HCT116 (cell line): Measurements from ENCODE around the gene WDR59. TPM values are rescaled to one million over a fixed set of nuclear protein-coding genes. Genes with fewer than 3 reads are reported as not detected.

Experiments used
- ATAC-seq: fragments of 200-7000 bp; cut with Tn5 transposase; 2 replicates; pipeline ENCODE4 v1.9.1; 2020; ENCODE audit warnings: mild to moderate bottlenecking, moderate library complexity
- BruUV-seq: library from RNA; stranded (reverse); fragments of 400-500 nt; replicated peaks from 2 replicates; lab custom pipeline; 2021; lab: Mats Ljungman, UMichigan
- CTCF ChIA-PET: fragments of 300-600 bp; sonication (Branson Sonifier 250); formaldehyde crosslinking; loops from one replicate; lab custom pipeline; 2021; ENCODE audit warnings: antibody characterized with exemption; lab: Charles Lee
- POLR2A ChIA-PET: fragments of 300-600, 350-600 bp; sonication (Branson Sonifier 250); formaldehyde crosslinking; loops from one replicate; lab custom pipeline; 2021; ENCODE audit warnings: antibody characterized with exemption; lab: Charles Lee
- RAD21 ChIA-PET, 2 experiments: fragments of 300-600 bp; sonication (Branson Sonifier 250); formaldehyde crosslinking; loops; one replicate each; lab custom pipeline; 2023; ENCODE audit warnings: low total read pairs in 2 of 2; ENCODE audit not compliant: uncharacterized antibody in 2 of 2, unreplicated experiment in 2 of 2, low non-redundant PET in 1 of 2; lab: Charles Lee
- DNase-seq: peaks from one replicate; pipeline ENCODE4 v3.0.0-alpha.2; 2010; ENCODE audit warnings: low read depth, low spot score
- H2AFZ ChIP-seq: fragments of 200-600 bp; shearing (Covaris generic), sonication (generic); 2 replicates; pipeline ENCODE4 v1.6.1; 2017; ENCODE audit warnings: low read depth, mixed run types, mixed read lengths, antibody characterized with exemption, low read length; ENCODE audit not compliant: poor library complexity, severe bottlenecking
- H3K27ac ChIP-seq: 2 replicates; pipeline ENCODE4 v1.5.1; 2012; ENCODE audit warnings: low read depth, low read length
- H3K27me3 ChIP-seq: fragments of 200-600 bp; sonication (generic); 2 replicates; pipeline ENCODE4 v1.6.1; 2016; ENCODE audit warnings: mixed run types, low read length, mixed read lengths; ENCODE audit not compliant: insufficient read depth
- H3K36me3 ChIP-seq, 2 experiments: fragments of 200-500 bp in 1 of 2; fragments of 200-600 bp in 1 of 2; sonication (Bioruptor generic) in 1 of 2; sonication (generic) in 1 of 2; 2 replicates each; pipeline versions ENCODE4 v1.5.1 to v1.6.1; 2014 to 2016; ENCODE audit warnings: low read length in 2 of 2, inconsistent platforms in 1 of 2, mixed read lengths in 1 of 2, mixed run types in 1 of 2; ENCODE audit not compliant: insufficient read depth in 2 of 2, control insufficient read depth in 1 of 2
- H3K4me1 ChIP-seq, 2 experiments: fragments of 200-600 bp in 1 of 2; sonication (generic) in 1 of 2; 2 replicates each; pipeline versions ENCODE4 v1.5.1 to v1.6.1; 2012 to 2017; ENCODE audit warnings: low read length in 2 of 2, inconsistent platforms in 1 of 2, mild to moderate bottlenecking in 1 of 2, mixed read lengths in 1 of 2, mixed run types in 1 of 2, moderate library complexity in 1 of 2; ENCODE audit not compliant: insufficient read depth in 2 of 2, control insufficient read depth in 1 of 2
- H3K4me2 ChIP-seq: fragments of 200-600 bp; sonication (generic); 2 replicates; pipeline ENCODE4 v1.6.1; 2017; ENCODE audit warnings: mixed run types, low read length, mixed read lengths
- H3K4me3 ChIP-seq, 2 experiments: fragments of 200-600 bp in 1 of 2; sonication (generic) in 1 of 2; replicated peaks in 1 of 2; 2 replicates each; pipeline ENCODE4 v1.5.1; 2011 to 2016; ENCODE audit warnings: low read length in 2 of 2, control low read depth in 1 of 2, low read depth in 1 of 2, mild to moderate bottlenecking in 1 of 2, mixed read lengths in 1 of 2, mixed run types in 1 of 2
- H3K79me2 ChIP-seq: fragments of 200-600 bp; sonication (generic); 2 replicates; pipeline ENCODE4 v1.6.1; 2017; ENCODE audit warnings: mild to moderate bottlenecking, mixed run types, low read length, moderate library complexity, mixed read lengths; ENCODE audit not compliant: insufficient read depth
- H3K9ac ChIP-seq: fragments of 200-600 bp; sonication (generic); 2 replicates; pipeline ENCODE4 v1.6.1; 2016; ENCODE audit warnings: low read length, mixed read lengths
- H3K9me2 ChIP-seq: fragments of 200-600 bp; sonication (generic), shearing (Covaris generic); 2 replicates; pipeline ENCODE4 v1.6.1; 2017; ENCODE audit warnings: mixed run types, mild to moderate bottlenecking, moderate library complexity; ENCODE audit not compliant: insufficient read depth
- H3K9me3 ChIP-seq, 2 experiments: fragments of 200-500 bp in 1 of 2; fragments of 200-600 bp in 1 of 2; sonication (Bioruptor generic) in 1 of 2; sonication (generic) in 1 of 2; 2 replicates each; pipeline ENCODE4 v1.6.1; 2014 to 2017; ENCODE audit warnings: low read length in 2 of 2, mixed read lengths in 2 of 2, inconsistent platforms in 1 of 2, low read depth in 1 of 2, mild to moderate bottlenecking in 1 of 2, mixed run types in 1 of 2, moderate library complexity in 1 of 2; ENCODE audit not compliant: control insufficient read depth in 1 of 2, insufficient read depth in 1 of 2
- H4K20me1 ChIP-seq: fragments of 200-600 bp; sonication (generic), shearing (Covaris generic); 2 replicates; pipeline ENCODE4 v1.6.1; 2017; ENCODE audit warnings: mixed run types, mild to moderate bottlenecking, moderate library complexity; ENCODE audit not compliant: insufficient read depth
- ELF1 ChIP-seq: IDR thresholded peaks from 2 replicates; pipeline ENCODE4 v1.6.1; 2012; ENCODE audit warnings: low read depth, borderline replicate concordance
- EZH2phosphoT487 ChIP-seq: fragments of 200-600 bp; IDR thresholded peaks from 2 replicates; pipeline ENCODE4 v1.6.1; 2018; ENCODE audit warnings: antibody characterized with exemption, borderline replicate concordance
- FOSL1 ChIP-seq: IDR thresholded peaks from 2 replicates; pipeline ENCODE4 v1.6.1; 2012; ENCODE audit warnings: low read depth
- JUND ChIP-seq: IDR thresholded peaks from 2 replicates; pipeline ENCODE4 v1.6.1; 2012
- POLR2AphosphoS5 ChIP-seq: IDR thresholded peaks from 2 replicates; pipeline ENCODE4 v1.6.1; 2011; ENCODE audit warnings: mild to moderate bottlenecking, low read depth, low read length, moderate library complexity
- RAD21 ChIP-seq: IDR thresholded peaks from 2 replicates; pipeline ENCODE4 v1.6.1; 2012; ENCODE audit warnings: low read depth, mild to moderate bottlenecking
- SIN3A ChIP-seq: IDR thresholded peaks from 2 replicates; pipeline ENCODE4 v1.6.1; 2012; ENCODE audit warnings: low read depth
- SRF ChIP-seq: IDR thresholded peaks from 2 replicates; pipeline ENCODE4 v1.6.1; 2012; ENCODE audit warnings: low read depth
- YY1 ChIP-seq: IDR thresholded peaks from 2 replicates; pipeline ENCODE4 v1.6.1; 2011; ENCODE audit warnings: low read length, low read depth, moderate library complexity, mild to moderate bottlenecking; ENCODE audit not compliant: insufficient replicate concordance; ENCODE audit errors: extremely low read depth
- intact Hi-C: fragments of 100-400 bp; cut with micrococcal nuclease; formaldehyde crosslinking; loops from 2 replicates; pipeline ENCODE4 v1.10.0; 2022
- total RNA-seq: library from RNA; stranded (reverse); gene quantifications from one replicate; pipeline ENCODE4 v1.2.1, GENCODE V29; 2021; ENCODE audit not compliant: unreplicated experiment
- TF ChIP-seq, protein P1 (sequence below): IDR thresholded peaks from 2 replicates; pipeline ENCODE4 v1.6.1; 2012

The WDR59 gene
- total RNA-seq, 1 experiment from 2014 or later = 96.9 TPM

DNA sequence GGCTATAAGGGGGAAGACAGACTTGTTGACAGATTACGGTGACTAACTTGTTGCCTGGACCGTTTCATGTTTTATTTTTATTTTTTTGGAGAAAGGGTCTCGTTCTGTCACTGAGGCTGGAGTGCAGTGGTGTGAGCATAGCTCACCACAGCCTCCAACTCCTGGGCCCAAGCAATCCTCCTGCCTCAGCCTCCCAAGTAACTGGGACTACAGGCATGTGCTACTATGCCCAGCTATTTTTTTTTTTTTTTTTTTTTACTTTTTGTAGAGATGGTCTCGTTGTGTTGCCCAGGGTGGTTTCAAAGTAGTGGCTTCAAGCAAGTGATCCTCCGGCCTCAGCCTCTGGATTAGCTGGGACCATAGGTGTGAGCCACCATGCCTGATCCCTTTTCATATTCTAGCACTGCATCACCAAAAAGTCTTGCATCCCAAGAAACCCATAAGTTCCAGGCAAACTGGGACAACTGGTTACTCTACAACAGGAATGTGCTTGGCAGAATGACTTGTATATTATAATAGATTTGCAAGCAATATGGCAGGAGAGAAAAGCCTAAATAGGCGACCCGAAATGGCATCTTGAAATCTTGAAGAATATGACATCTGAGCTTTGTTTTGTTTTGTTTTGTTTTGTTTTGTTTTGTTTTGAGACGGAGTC, 2.2 kb upstream of the WDR59 start:
- no peak overlapping the region for H3K27ac ChIP-seq
- RAD21 ChIA-PET = interaction anchor here in 1 of 2 experiments (0.8 kb wide), 1 partner anchor 124 kb away, joined by 5 read pairs; no protein-coding TSS in a partner anchor
- H3K9ac ChIP-seq = no peak overlapping the region
- no TSS peak for BruUV-seq
- H3K4me3 ChIP-seq = no peak overlapping the region
- H3K79me2 ChIP-seq = peaks cover 26% of the 10 kb centered on the region
- H3K4me1 ChIP-seq = peaks cover 5 to 22% of the 10 kb centered on the region in 2 experiments
- H3K4me2 ChIP-seq = no peak overlapping the region
- H3K9me3 ChIP-seq = no peaks in the 10 kb centered on the region
- CTCF ChIA-PET = interaction anchor here (1.1 to 4.6 kb wide), 3 partner anchors 11 to 124 kb away, joined by 7 to 41 read pairs (median 39); partner anchors contain the start of gene ZNRF1
- POLR2A ChIA-PET = interaction anchor here (0.7 to 2.8 kb wide), 3 partner anchors 25 to 124 kb away, joined by 3 to 17 read pairs (median 5); no protein-coding TSS in a partner anchor
- H3K9me2 ChIP-seq = no peaks in the 10 kb centered on the region
- 0 out of 4 replicates have a peak, but pooled peaks cover 0 to 2% of the 10 kb centered on the region in 2 experiments for H3K36me3 ChIP-seq
- intact Hi-C loops = loop anchor here (2.0 kb wide), 1 partner anchor 124 kb away; no protein-coding TSS in a partner anchor
- DNase-seq (no peak), ATAC-seq (no peak)
- no peaks in the 10 kb centered on the region for H3K27me3 ChIP-seq
- no peak overlapping the region for H2AFZ ChIP-seq
- H4K20me1 ChIP-seq = no peaks in the 10 kb centered on the region
- TF ChIP-seq JUND (no peak), RAD21 (no peak), SRF (no peak), ELF1 (no peak), SIN3A (no peak), EZH2phosphoT487 (no peak), FOSL1 (no peak), POLR2AphosphoS5 (no peak), YY1 (no peak)
- TF ChIP-seq, protein P1, sequence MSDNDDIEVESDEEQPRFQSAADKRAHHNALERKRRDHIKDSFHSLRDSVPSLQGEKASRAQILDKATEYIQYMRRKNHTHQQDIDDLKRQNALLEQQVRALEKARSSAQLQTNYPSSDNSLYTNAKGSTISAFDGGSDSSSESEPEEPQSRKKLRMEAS = no peak
